ENCODE results near the gene RNF14.
A peak's percentile ranks its signal among the peaks of the same experiment; 100 is the strongest.

DNA sequence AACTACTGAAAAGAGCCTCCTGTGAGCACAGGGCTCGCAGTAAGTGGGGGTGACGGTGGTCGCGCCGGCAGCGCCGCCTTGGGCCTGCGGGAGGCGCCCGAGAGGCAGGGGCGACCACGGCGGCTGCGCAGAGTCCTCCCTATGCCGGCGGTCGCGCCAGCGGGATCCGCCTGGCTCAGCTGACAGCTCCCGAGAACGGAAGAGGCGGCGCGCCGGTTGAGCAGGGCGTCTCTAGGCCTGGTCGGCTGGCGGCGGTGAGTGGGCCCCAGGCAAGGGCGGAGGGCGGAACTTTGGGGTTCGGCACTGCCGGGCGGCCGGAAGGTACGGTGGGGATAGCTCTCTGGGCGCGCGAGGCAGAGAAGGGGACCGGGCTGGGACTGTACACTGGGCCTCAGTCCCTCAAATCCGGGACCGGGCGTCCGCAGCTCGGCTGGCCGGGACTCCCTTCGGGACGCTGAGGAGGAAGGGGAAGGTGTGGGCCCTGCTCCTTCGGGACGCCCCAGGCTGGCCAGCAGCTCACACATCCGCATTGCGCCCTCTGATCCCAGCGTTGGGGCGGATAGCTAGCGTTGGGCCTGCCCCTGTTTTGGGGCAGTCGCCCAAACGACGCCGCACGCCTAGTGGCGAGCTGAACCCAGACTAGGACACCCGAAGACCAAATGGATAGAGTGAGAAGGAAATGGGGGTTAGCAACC, at the start of gene RNF14:
- TF ChIP-seq POLR2AphosphoS5 (IDR thresholded peaks at IDR 0.05): peak; percentile 96
- TF ChIP-seq, protein P1, sequence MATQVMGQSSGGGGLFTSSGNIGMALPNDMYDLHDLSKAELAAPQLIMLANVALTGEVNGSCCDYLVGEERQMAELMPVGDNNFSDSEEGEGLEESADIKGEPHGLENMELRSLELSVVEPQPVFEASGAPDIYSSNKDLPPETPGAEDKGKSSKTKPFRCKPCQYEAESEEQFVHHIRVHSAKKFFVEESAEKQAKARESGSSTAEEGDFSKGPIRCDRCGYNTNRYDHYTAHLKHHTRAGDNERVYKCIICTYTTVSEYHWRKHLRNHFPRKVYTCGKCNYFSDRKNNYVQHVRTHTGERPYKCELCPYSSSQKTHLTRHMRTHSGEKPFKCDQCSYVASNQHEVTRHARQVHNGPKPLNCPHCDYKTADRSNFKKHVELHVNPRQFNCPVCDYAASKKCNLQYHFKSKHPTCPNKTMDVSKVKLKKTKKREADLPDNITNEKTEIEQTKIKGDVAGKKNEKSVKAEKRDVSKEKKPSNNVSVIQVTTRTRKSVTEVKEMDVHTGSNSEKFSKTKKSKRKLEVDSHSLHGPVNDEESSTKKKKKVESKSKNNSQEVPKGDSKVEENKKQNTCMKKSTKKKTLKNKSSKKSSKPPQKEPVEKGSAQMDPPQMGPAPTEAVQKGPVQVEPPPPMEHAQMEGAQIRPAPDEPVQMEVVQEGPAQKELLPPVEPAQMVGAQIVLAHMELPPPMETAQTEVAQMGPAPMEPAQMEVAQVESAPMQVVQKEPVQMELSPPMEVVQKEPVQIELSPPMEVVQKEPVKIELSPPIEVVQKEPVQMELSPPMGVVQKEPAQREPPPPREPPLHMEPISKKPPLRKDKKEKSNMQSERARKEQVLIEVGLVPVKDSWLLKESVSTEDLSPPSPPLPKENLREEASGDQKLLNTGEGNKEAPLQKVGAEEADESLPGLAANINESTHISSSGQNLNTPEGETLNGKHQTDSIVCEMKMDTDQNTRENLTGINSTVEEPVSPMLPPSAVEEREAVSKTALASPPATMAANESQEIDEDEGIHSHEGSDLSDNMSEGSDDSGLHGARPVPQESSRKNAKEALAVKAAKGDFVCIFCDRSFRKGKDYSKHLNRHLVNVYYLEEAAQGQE (IDR thresholded peaks at IDR 0.05; ENCODE audit: borderline replicate concordance): peak; percentile 77
- TF ChIP-seq EZH2 (IDR thresholded peaks at IDR 0.05; ENCODE audit: borderline replicate concordance, insufficient read depth, low read length, poor library complexity, severe bottlenecking): no peak
- TF ChIP-seq, protein P2, sequence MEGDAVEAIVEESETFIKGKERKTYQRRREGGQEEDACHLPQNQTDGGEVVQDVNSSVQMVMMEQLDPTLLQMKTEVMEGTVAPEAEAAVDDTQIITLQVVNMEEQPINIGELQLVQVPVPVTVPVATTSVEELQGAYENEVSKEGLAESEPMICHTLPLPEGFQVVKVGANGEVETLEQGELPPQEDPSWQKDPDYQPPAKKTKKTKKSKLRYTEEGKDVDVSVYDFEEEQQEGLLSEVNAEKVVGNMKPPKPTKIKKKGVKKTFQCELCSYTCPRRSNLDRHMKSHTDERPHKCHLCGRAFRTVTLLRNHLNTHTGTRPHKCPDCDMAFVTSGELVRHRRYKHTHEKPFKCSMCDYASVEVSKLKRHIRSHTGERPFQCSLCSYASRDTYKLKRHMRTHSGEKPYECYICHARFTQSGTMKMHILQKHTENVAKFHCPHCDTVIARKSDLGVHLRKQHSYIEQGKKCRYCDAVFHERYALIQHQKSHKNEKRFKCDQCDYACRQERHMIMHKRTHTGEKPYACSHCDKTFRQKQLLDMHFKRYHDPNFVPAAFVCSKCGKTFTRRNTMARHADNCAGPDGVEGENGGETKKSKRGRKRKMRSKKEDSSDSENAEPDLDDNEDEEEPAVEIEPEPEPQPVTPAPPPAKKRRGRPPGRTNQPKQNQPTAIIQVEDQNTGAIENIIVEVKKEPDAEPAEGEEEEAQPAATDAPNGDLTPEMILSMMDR (IDR thresholded peaks at IDR 0.05; ENCODE audit: poor library complexity, severe bottlenecking): peak; percentile 99
- TF ChIP-seq EP300 (conservative IDR thresholded peaks at IDR 0.05; ENCODE audit: poor library complexity, severe bottlenecking): peak; percentile 38
- TF ChIP-seq RAD21 (conservative IDR thresholded peaks at IDR 0.05): peak; percentile 57
- peak; percentile 13 for TF ChIP-seq TAF1 (IDR thresholded peaks at IDR 0.05; ENCODE audit: low read depth)
- peak; percentile 79 for TF ChIP-seq MXI1 (conservative IDR thresholded peaks at IDR 0.05; ENCODE audit: poor library complexity, severe bottlenecking)

All from neural cell (in vitro differentiated cells).